CD4-positive, alpha-beta T cell (primary cell): ENCODE data around the gene ELMOD3. TPM values are rescaled to one million over a fixed set of nuclear protein-coding genes. Genes with fewer than 3 reads are reported as not detected.

ENCODE experiments used
- ATAC-seq: fragments of 200-7000 bp; cut with Tn5 transposase; one replicate; pipeline ENCODE4 v1.10.0; 2022; ENCODE audit warnings: mild to moderate bottlenecking; ENCODE audit not compliant: poor library complexity
- CTCF ChIA-PET: fragments of 350-600 bp; sonication (Branson Sonifier 250); formaldehyde crosslinking; loops from one replicate; lab custom pipeline; 2021; ENCODE audit warnings: antibody characterized with exemption, inconsistent platforms; lab: Charles Lee
- POLR2A ChIA-PET: fragments of 350-600 bp; sonication (Branson Sonifier 250); formaldehyde crosslinking; loops from one replicate; lab custom pipeline; 2021; ENCODE audit warnings: antibody characterized with exemption, inconsistent platforms; lab: Charles Lee
- DNase-seq, 14 experiments: peaks; one replicate each; pipeline ENCODE4 v3.0.0-alpha.2; 2013 to 2020; ENCODE audit warnings: mixed read lengths in 2 of 14
- H3K27ac ChIP-seq, 2 donors: one replicate each; pipeline versions ENCODE4 v1.5.1 to v1.7.0; 2013; ENCODE audit warnings: low read length in 2 of 2, low read depth in 1 of 2, mild to moderate bottlenecking in 1 of 2
- H3K27me3 ChIP-seq, 2 experiments: 1 replicate in 1 of 2; 2 replicates in 1 of 2; pipeline versions ENCODE4 v1.6.1 to v1.7.0; 2013; ENCODE audit warnings: low read length in 2 of 2, control low read depth in 1 of 2, mild to moderate bottlenecking in 1 of 2, moderate library complexity in 1 of 2; ENCODE audit not compliant: insufficient read depth in 2 of 2, control insufficient read depth in 1 of 2
- H3K36me3 ChIP-seq: one replicate; pipeline ENCODE4 v1.6.1; 2013; ENCODE audit warnings: low read length, control low read depth; ENCODE audit not compliant: insufficient read depth
- H3K4me1 ChIP-seq: one replicate; pipeline ENCODE4 v1.6.1; 2013; ENCODE audit warnings: low read length, control low read depth; ENCODE audit not compliant: insufficient read depth
- H3K4me3 ChIP-seq: one replicate; pipeline ENCODE4 v1.5.1; 2013; ENCODE audit warnings: mild to moderate bottlenecking, low read length, moderate library complexity
- H3K9me3 ChIP-seq, 2 experiments: 1 replicate in 1 of 2; 2 replicates in 1 of 2; pipeline versions ENCODE4 v1.6.1 to v1.7.0; 2013; ENCODE audit warnings: low read length in 2 of 2, mild to moderate bottlenecking in 2 of 2, control low read depth in 1 of 2, moderate library complexity in 1 of 2; ENCODE audit not compliant: control insufficient read depth in 1 of 2, insufficient read depth in 1 of 2
- H3K27ac Mint-ChIP-seq: one replicate; pipeline ENCODE4 v1.8.0; 2020; ENCODE audit warnings: mixed read lengths
- H3K27me3 Mint-ChIP-seq: one replicate; pipeline ENCODE4 v1.8.0; 2021; ENCODE audit warnings: mixed read lengths
- H3K36me3 Mint-ChIP-seq: one replicate; pipeline ENCODE4 v1.8.0; 2021; ENCODE audit warnings: low read depth, mixed read lengths
- H3K4me1 Mint-ChIP-seq: one replicate; pipeline ENCODE4 v1.8.0; 2021; ENCODE audit warnings: low read depth, mixed read lengths
- H3K4me3 Mint-ChIP-seq: one replicate; pipeline ENCODE4 v1.8.0; 2020; ENCODE audit warnings: mild to moderate bottlenecking, mixed read lengths
- H3K9me3 Mint-ChIP-seq: one replicate; pipeline ENCODE4 v1.8.0; 2020; ENCODE audit warnings: mixed read lengths
- intact Hi-C, 2 experiments: fragments of 100-400 bp; cut with DNase I in 1 of 2; cut with micrococcal nuclease in 1 of 2; formaldehyde crosslinking; loops; one replicate each; pipeline versions ENCODE4 v1.15.1 to v1.9.0; 2023 to 2025; cut with DNase I, micrococcal nuclease
- total RNA-seq, 174 experiments: library from RNA in 2 of 174; stranded (reverse) in 2 of 174; gene quantifications; one replicate each; pipeline ENCODE4 v1.2.3 and lab custom pipeline; 2021 to 2026
- TF ChIP-seq, protein P1 (sequence below): fragments of 200-600 bp; IDR thresholded peaks from one replicate; pipeline ENCODE4 v1.8.0; 2022; ENCODE audit warnings: antibody characterized with exemption, mild to moderate bottlenecking

ELMOD3 gene
- total RNA-seq, 2 experiments from 2014 or later: 13.5 to 15.3 TPM

DNA sequence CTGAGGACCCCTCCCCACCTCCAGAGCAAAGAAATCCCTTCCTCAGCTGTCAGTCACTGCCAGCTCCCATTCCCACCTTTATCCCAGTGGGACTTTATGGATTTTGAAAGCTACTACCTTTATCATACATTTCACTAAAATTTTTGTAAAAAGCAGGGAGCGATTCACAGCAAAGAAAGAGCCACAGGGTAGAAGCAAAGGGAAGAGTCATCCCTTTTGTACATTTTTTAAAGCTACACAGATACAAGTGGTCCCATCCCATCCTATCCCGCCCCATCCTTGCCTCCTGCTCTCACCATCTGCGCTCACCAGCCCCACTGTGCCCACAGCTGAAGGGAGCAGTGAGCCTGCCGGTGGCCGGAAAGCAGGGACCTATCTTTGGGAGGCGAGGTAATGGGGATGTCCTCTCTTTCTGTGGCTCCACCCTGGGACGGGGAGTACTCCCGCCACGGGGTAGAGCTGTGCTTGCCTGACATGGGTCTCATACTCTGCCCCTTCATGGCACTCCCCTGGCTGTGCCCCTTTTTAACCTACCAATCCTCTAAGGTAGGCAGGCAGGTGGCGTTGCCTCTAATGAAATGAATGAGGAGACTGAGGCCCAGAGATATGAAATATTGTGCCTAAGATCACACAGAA lies 77.1 kb downstream of the ELMOD3 start:
- Mint-ChIP-seq H3K27ac (no peak overlapping the region), H3K4me3 (no peak overlapping the region), H3K4me1 (peaks cover 5% of the 10 kb centered on the region), H3K36me3 (no peaks in the 10 kb centered on the region), H3K9me3 (no peaks in the 10 kb centered on the region), H3K27me3 (no peaks in the 10 kb centered on the region)
- no peak overlapping the region for H3K4me3 ChIP-seq
- TF ChIP-seq, protein P1, sequence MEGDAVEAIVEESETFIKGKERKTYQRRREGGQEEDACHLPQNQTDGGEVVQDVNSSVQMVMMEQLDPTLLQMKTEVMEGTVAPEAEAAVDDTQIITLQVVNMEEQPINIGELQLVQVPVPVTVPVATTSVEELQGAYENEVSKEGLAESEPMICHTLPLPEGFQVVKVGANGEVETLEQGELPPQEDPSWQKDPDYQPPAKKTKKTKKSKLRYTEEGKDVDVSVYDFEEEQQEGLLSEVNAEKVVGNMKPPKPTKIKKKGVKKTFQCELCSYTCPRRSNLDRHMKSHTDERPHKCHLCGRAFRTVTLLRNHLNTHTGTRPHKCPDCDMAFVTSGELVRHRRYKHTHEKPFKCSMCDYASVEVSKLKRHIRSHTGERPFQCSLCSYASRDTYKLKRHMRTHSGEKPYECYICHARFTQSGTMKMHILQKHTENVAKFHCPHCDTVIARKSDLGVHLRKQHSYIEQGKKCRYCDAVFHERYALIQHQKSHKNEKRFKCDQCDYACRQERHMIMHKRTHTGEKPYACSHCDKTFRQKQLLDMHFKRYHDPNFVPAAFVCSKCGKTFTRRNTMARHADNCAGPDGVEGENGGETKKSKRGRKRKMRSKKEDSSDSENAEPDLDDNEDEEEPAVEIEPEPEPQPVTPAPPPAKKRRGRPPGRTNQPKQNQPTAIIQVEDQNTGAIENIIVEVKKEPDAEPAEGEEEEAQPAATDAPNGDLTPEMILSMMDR: no peak
- DNase-seq (no peak), ATAC-seq (no peak)
- CTCF ChIA-PET: interaction anchor here (1.0 kb wide), 1 partner anchor 120 kb away, joined by 3 read pairs; no protein-coding TSS in a partner anchor
- peaks cover 6% of the 10 kb centered on the region for H3K4me1 ChIP-seq
- POLR2A ChIA-PET: interaction anchor here (0.8 to 1.1 kb wide), 2 partner anchors 107 to 129 kb away, joined by 3 read pairs; partner anchors contain the start of genes GGCX and MAT2A
- no peaks in the 10 kb centered on the region for H3K27me3 ChIP-seq
- intact Hi-C loops: no loop called here
- no peaks in the 10 kb centered on the region for H3K9me3 ChIP-seq
- H3K27ac ChIP-seq: no peak overlapping the region
- no peaks in the 10 kb centered on the region for H3K36me3 ChIP-seq

DNA sequence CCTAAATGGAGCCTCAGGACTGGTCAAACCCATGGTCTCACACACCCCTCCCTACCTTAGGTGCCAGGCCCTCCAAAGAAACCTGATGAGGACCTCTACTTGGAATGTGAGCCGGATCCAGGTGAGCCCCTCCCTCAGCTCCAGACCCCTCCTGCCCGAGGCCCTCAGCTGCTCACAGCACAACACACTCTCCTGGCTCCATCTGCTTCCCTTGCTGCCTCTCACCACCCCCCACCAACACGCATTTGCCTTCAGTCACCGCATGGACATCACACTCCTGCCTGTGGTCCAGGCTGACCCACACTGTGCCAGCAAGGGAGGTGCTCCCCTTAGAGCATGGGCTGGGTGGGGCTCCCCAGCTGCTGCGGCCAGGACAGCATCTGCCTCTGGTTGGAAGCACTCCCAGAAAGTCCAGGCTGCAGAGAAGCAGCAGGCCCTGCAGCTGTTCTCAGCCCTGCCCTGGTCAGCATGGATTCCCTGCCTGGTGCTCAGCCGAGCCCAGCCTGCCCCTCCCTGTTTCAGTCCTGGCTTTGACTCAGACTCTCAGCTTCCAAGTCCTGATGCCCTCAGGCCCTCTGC lies 79.0 kb downstream of the ELMOD3 start:
- ChIA-PET CTCF (no interaction called here), POLR2A (no interaction called here)
- DNase-seq: no peak
- no peak for ATAC-seq
- Histone ChIP-seq H3K4me3 (no peak overlapping the region), H3K27me3 (no peaks in the 10 kb centered on the region), H3K9me3 (no peaks in the 10 kb centered on the region), H3K27ac (no peak overlapping the region), H3K36me3 (no peaks in the 10 kb centered on the region), H3K4me1 (peaks cover 19% of the 10 kb centered on the region)
- Mint-ChIP-seq H3K4me3 (no peak overlapping the region), H3K27me3 (no peaks in the 10 kb centered on the region), H3K9me3 (no peaks in the 10 kb centered on the region), H3K4me1 (peaks cover 21% of the 10 kb centered on the region), H3K36me3 (no peaks in the 10 kb centered on the region), H3K27ac (no peak overlapping the region)
- intact Hi-C loops: no loop called here
- TF ChIP-seq, protein P1: no peak

DNA sequence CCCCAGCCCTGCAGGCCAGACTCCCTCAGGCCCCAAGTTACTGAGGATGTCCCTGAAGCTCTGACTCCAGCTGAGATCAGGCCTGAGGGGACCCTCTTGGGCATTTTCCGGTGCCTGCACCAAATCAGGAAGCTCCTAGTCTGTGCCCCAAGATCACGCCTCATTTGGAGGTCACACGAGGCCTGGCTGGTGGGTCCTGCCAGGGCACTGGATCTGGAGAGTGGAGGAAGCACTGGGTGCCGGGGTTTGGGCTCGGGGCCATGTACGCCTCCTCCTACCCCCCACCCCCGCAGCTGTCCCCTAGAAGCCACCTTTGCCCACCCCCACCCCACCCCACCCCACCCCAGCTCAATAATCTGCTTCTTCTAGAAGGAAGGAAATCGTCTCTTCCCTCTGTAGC lies 80.1 kb downstream of the ELMOD3 start:
- Histone ChIP-seq H3K4me3 (no peak overlapping the region), H3K27me3 (no peaks in the 10 kb centered on the region), H3K9me3 (no peaks in the 10 kb centered on the region), H3K36me3 (no peaks in the 10 kb centered on the region), H3K4me1 (peaks cover 29% of the 10 kb centered on the region), H3K27ac (no peak overlapping the region)
- Mint-ChIP-seq H3K27ac (no peak overlapping the region), H3K9me3 (no peaks in the 10 kb centered on the region), H3K4me1 (peaks cover 28% of the 10 kb centered on the region), H3K27me3 (no peaks in the 10 kb centered on the region), H3K4me3 (no peak overlapping the region), H3K36me3 (no peaks in the 10 kb centered on the region)
- POLR2A ChIA-PET: no interaction called here
- intact Hi-C loops: no loop called here
- TF ChIP-seq, protein P1: no peak
- CTCF ChIA-PET: no interaction called here
- ATAC-seq (no peak), DNase-seq (no peak)
